22Rv1 (cell line): ENCODE results near the gene TRH.

Experiments used
- ZFX ChIP-seq: fragments of 450-650 bp; IDR thresholded peaks from 2 replicates; pipeline ENCODE4 v1.6.1; 2017; ENCODE audit warnings: antibody characterized with exemption, borderline replicate concordance
- TF ChIP-seq, protein P1 (sequence below): fragments of 450-650 bp; IDR thresholded peaks from 2 replicates; pipeline ENCODE4 v1.5.1; 2017; ENCODE audit warnings: mild to moderate bottlenecking

DNA sequence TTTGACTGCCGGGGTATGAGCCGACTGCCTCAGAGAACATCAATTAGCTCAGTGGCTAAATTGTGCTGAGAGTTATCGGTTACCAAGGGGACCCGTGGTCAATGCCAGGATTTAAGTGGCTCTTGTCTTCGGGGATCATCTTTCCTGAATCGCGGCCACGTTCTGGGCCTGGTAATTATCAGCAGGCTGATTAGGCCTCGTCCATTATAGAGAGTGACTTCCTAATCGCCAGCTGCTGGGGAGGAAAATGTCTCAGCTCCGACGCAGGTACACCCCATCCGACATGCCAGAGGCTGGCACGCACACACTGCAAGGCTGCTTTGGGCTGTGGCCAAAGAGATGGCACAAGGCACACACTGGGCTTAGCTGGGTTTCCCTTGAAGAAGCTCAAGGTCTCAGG is 10.6 kb downstream of the TRH start:
- TF ChIP-seq, protein P1, sequence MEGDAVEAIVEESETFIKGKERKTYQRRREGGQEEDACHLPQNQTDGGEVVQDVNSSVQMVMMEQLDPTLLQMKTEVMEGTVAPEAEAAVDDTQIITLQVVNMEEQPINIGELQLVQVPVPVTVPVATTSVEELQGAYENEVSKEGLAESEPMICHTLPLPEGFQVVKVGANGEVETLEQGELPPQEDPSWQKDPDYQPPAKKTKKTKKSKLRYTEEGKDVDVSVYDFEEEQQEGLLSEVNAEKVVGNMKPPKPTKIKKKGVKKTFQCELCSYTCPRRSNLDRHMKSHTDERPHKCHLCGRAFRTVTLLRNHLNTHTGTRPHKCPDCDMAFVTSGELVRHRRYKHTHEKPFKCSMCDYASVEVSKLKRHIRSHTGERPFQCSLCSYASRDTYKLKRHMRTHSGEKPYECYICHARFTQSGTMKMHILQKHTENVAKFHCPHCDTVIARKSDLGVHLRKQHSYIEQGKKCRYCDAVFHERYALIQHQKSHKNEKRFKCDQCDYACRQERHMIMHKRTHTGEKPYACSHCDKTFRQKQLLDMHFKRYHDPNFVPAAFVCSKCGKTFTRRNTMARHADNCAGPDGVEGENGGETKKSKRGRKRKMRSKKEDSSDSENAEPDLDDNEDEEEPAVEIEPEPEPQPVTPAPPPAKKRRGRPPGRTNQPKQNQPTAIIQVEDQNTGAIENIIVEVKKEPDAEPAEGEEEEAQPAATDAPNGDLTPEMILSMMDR: no peak
- TF ChIP-seq ZFX: no peak
